K562 (cell line): ENCODE results near the gene BCAR3.

ENCODE experiments used
- EHMT2 ChIP-seq: fragments of 450-650 bp; IDR thresholded peaks from 2 replicates; pipeline ENCODE4 v1.6.1; 2018; ENCODE audit warnings: antibody characterized with exemption
- GABPB2 ChIP-seq: fragments of 250-450 bp; sonication (Bioruptor Pico); conservative IDR thresholded peaks from 2 replicates; pipeline ENCODE4 v1.5.1; 2021; ENCODE audit warnings: mild to moderate bottlenecking
- HDAC1 ChIP-seq, 2 experiments: fragments of 450-650 bp; IDR thresholded peaks; 2 replicates each; pipeline ENCODE4 v1.6.1; 2016 to 2017; ENCODE audit warnings: inconsistent platforms in 1 of 2, mild to moderate bottlenecking in 1 of 2, moderate library complexity in 1 of 2
- JUN ChIP-seq, 2 experiments: sonication (generic) in 1 of 2; formaldehyde crosslinking in 1 of 2; IDR thresholded peaks; 2 replicates each; pipeline versions ENCODE4 v1.6.1 to v1.8.0; 2012 to 2022; ENCODE audit warnings: borderline replicate concordance in 2 of 2, mild to moderate bottlenecking in 2 of 2, improper control_type of control experiment in 1 of 2, low read depth in 1 of 2, low read length in 1 of 2, missing genetic modification reagents in 1 of 2
- MXI1 ChIP-seq: IDR thresholded peaks from 2 replicates; pipeline ENCODE4 v1.6.1; 2011; ENCODE audit warnings: low read depth, mild to moderate bottlenecking, improper control_type of control experiment, low read length
- NFYB ChIP-seq: IDR thresholded peaks from 2 replicates; pipeline ENCODE4 v1.6.1; 2011; ENCODE audit warnings: mild to moderate bottlenecking, moderate library complexity; ENCODE audit not compliant: insufficient read length; ENCODE audit errors: extremely low read depth
- POLR2A ChIP-seq: fragments of 450-650 bp; conservative IDR thresholded peaks from 2 replicates; pipeline ENCODE4 v1.6.1; 2016
- POLR2AphosphoS5 ChIP-seq: IDR thresholded peaks from 2 replicates; pipeline ENCODE4 v1.6.1; 2011; ENCODE audit warnings: mild to moderate bottlenecking, low read depth, low read length, moderate library complexity; ENCODE audit not compliant: control insufficient read depth, insufficient read depth
- SMARCA4 ChIP-seq: fragments of 450-650 bp; IDR thresholded peaks from 2 replicates; pipeline ENCODE4 v1.6.1; 2016
- TCF7L2 ChIP-seq: fragments of 150-350 bp; IDR thresholded peaks from 2 replicates; pipeline ENCODE4 v1.6.1; 2016; ENCODE audit warnings: low read depth, mild to moderate bottlenecking, low read length, moderate library complexity
- ZNF316 ChIP-seq: fragments of 450-650 bp; IDR thresholded peaks from 2 replicates; pipeline ENCODE4 v1.6.1; 2016
- ZNF384 ChIP-seq: IDR thresholded peaks from 2 replicates; pipeline ENCODE4 v1.6.1; 2012; ENCODE audit warnings: low read depth, low read length, improper control_type of control experiment
- TF ChIP-seq, protein P1 (sequence below), 3 experiments: IDR thresholded peaks in 2 of 3; conservative IDR thresholded peaks in 1 of 3; 2 replicates each; pipeline ENCODE4 v1.5.1; 2011 to 2012; ENCODE audit warnings: low read length in 3 of 3, mild to moderate bottlenecking in 3 of 3, control low read depth in 2 of 3, improper control_type of control experiment in 1 of 3, inconsistent platforms in 1 of 3, low read depth in 1 of 3, mixed read lengths in 1 of 3, moderate library complexity in 1 of 3; ENCODE audit not compliant: insufficient read depth in 2 of 3
- TF ChIP-seq, protein P2 (sequence below): fragments of 250-450 bp; sonication (Bioruptor Pico); IDR thresholded peaks from 2 replicates; pipeline ENCODE4 v1.8.0; 2021; ENCODE audit warnings: moderate library complexity, mild to moderate bottlenecking, inconsistent platforms

- TF ChIP-seq, protein P1, sequence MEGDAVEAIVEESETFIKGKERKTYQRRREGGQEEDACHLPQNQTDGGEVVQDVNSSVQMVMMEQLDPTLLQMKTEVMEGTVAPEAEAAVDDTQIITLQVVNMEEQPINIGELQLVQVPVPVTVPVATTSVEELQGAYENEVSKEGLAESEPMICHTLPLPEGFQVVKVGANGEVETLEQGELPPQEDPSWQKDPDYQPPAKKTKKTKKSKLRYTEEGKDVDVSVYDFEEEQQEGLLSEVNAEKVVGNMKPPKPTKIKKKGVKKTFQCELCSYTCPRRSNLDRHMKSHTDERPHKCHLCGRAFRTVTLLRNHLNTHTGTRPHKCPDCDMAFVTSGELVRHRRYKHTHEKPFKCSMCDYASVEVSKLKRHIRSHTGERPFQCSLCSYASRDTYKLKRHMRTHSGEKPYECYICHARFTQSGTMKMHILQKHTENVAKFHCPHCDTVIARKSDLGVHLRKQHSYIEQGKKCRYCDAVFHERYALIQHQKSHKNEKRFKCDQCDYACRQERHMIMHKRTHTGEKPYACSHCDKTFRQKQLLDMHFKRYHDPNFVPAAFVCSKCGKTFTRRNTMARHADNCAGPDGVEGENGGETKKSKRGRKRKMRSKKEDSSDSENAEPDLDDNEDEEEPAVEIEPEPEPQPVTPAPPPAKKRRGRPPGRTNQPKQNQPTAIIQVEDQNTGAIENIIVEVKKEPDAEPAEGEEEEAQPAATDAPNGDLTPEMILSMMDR (IDR thresholded peaks at IDR 0.05 in 2 of 3, conservative IDR thresholded peaks at IDR 0.05 in 1 of 3; ENCODE audit: insufficient read depth in 2 of 3, low read depth in 1 of 3, low read length in 3 of 3), result no peak
- TF ChIP-seq ZNF316 (peak; percentile 62), POLR2A (no peak), ZNF384 (no peak), MXI1 (no peak), EHMT2 (no peak), JUN (IDR thresholded peaks at IDR 0.05; ENCODE audit: borderline replicate concordance, low read depth, low read length) (no peak), JUN (CRISPR knock-in tag; IDR thresholded peaks at IDR 0.05; ENCODE audit: borderline replicate concordance) (no peak), SMARCA4 (no peak), GABPB2 (no peak), TCF7L2 (no peak), NFYB (no peak), POLR2AphosphoS5 (no peak), HDAC1 (IDR thresholded peaks at IDR 0.05) (no peak)
- TF ChIP-seq, protein P2, sequence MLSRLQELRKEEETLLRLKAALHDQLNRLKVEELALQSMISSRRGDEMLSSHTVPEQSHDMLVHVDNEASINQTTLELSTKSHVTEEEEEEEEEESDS (CRISPR knock-in tag), result no peak
Observed at GRCh38 chr1:93593854-93594602, 87.6 kb downstream of the BCAR3 start.
